K562 (cell line): Measurements from ENCODE around the gene RHBDL3.

Experiments used
- BRCA1 ChIP-seq, 2 experiments: fragments of 450-650 bp in 1 of 2; sonication (generic) in 1 of 2; formaldehyde crosslinking in 1 of 2; IDR thresholded peaks; 2 replicates each; pipeline versions ENCODE4 v1.5.0 to v1.6.1; 2017 to 2020; ENCODE audit warnings: mild to moderate bottlenecking in 1 of 2, missing genetic modification reagents in 1 of 2
- POLR2A ChIP-seq: fragments of 450-650 bp; conservative IDR thresholded peaks from 2 replicates; pipeline ENCODE4 v1.6.1; 2016
- PRDM10 ChIP-seq: fragments of 450-650 bp; IDR thresholded peaks from 2 replicates; pipeline ENCODE4 v1.6.1; 2018; ENCODE audit not compliant: partially characterized antibody
- SMAD1 ChIP-seq: fragments of 150-350 bp; IDR thresholded peaks from 2 replicates; pipeline ENCODE4 v1.6.1; 2014; ENCODE audit warnings: low read length, low read depth; ENCODE audit not compliant: partially characterized antibody
- SRF ChIP-seq, 2 experiments: fragments of 250-450, 450-650 bp in 1 of 2; sonication (Bioruptor Pico) in 1 of 2; sonication (generic) in 1 of 2; formaldehyde crosslinking; IDR thresholded peaks; 2 replicates each; pipeline versions ENCODE4 v1.5.0 to v1.5.1; 2020 to 2022; ENCODE audit warnings: mild to moderate bottlenecking in 1 of 2, missing genetic modification reagents in 1 of 2
- STAT5B ChIP-seq: fragments of 250-450 bp; sonication (Bioruptor Pico); IDR thresholded peaks from 2 replicates; pipeline ENCODE4 v1.8.0; 2021; ENCODE audit warnings: mild to moderate bottlenecking, inconsistent platforms
- TAF1 ChIP-seq: IDR thresholded peaks from 2 replicates; pipeline ENCODE4 v1.6.1; 2011; ENCODE audit warnings: mild to moderate bottlenecking, low read length, moderate library complexity; ENCODE audit not compliant: insufficient read depth, control insufficient read depth, severe bottlenecking; ENCODE audit errors: extremely low read depth
- TCF7 ChIP-seq: sonication (generic); IDR thresholded peaks from 2 replicates; pipeline ENCODE4 v1.6.1; 2016; ENCODE audit warnings: antibody characterized with exemption, borderline replicate concordance
- TF ChIP-seq, protein P1 (sequence below): IDR thresholded peaks from 2 replicates; pipeline ENCODE4 v1.6.1; 2012; ENCODE audit warnings: low read depth, low read length, improper control_type of control experiment, borderline replicate concordance
- TF ChIP-seq, protein P2 (sequence below): sonication (generic); formaldehyde crosslinking; IDR thresholded peaks from 2 replicates; pipeline ENCODE4 v1.8.0; 2022; ENCODE audit warnings: mild to moderate bottlenecking, low read depth, missing genetic modification reagents
- TF ChIP-seq, protein P3 (sequence below), 3 experiments: IDR thresholded peaks in 2 of 3; conservative IDR thresholded peaks in 1 of 3; 2 replicates each; pipeline ENCODE4 v1.5.1; 2011 to 2012; ENCODE audit warnings: low read length in 3 of 3, mild to moderate bottlenecking in 3 of 3, control low read depth in 2 of 3, improper control_type of control experiment in 1 of 3, inconsistent platforms in 1 of 3, low read depth in 1 of 3, mixed read lengths in 1 of 3, moderate library complexity in 1 of 3; ENCODE audit not compliant: insufficient read depth in 2 of 3
- TF ChIP-seq, protein P4 (sequence below): IDR thresholded peaks from 2 replicates; pipeline ENCODE4 v1.6.1; 2016; ENCODE audit warnings: missing genetic modification characterization, missing compliant biosample characterization

DNA sequence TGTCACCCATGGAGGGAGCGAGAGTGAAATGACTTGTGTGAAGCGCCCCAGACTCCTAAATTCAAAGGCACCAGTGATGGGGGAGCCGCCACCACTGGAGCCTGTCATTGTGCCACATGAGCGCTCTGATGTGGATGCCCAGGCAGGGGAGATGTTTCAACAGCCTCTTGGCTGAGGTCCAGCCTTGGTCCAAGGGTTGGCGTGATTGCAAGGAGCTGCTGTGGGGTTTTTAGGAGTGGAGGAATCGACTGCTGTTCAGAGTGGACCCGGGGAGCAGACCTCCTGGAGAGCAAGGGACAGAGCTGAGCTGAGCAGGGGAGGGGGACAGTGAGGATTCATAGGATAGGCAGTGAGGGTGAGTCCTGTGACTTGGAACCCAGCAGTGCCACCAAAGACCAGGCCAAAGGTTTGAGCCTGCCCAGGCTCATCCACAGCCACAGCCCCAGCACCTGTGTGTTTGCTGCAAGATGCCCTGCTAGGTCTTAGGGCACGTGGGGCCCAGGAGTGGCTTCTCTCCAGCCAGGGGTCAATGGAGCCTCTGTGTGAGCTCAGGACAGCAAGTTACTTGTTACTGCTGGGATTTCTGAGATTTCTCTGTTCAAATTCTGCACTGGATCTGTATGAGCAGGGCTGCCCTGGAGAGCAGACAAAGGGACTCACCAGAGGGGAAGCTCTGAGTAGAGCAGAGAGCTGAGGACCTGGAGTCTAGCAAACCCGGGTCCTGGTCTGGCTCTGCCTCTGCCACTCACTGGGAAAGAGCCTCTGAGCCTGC, 20.3 kb downstream of the RHBDL3 start:
- TF ChIP-seq TCF7, result no peak
- no peak for TF ChIP-seq TAF1
- TF ChIP-seq, protein P1, sequence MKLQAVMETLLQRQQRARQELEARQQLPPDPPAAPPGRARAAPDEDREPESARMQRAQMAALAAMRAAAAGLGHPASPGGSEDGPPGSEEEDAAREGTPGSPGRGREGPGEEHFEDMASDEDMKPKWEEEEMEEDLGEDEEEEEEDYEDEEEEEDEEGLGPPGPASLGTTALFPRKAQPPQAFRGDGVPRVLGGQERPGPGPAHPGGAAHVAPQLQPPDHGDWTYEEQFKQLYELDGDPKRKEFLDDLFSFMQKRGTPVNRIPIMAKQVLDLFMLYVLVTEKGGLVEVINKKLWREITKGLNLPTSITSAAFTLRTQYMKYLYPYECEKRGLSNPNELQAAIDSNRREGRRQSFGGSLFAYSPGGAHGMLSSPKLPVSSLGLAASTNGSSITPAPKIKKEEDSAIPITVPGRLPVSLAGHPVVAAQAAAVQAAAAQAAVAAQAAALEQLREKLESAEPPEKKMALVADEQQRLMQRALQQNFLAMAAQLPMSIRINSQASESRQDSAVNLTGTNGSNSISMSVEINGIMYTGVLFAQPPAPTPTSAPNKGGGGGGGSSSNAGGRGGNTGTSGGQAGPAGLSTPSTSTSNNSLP, result no peak
- TF ChIP-seq, protein P2, sequence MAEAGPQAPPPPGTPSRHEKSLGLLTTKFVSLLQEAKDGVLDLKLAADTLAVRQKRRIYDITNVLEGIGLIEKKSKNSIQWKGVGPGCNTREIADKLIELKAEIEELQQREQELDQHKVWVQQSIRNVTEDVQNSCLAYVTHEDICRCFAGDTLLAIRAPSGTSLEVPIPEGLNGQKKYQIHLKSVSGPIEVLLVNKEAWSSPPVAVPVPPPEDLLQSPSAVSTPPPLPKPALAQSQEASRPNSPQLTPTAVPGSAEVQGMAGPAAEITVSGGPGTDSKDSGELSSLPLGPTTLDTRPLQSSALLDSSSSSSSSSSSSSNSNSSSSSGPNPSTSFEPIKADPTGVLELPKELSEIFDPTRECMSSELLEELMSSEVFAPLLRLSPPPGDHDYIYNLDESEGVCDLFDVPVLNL (CRISPR knock-in tag), result no peak
- no peak for TF ChIP-seq BRCA1 (IDR thresholded peaks at IDR 0.05)
- TF ChIP-seq BRCA1 (CRISPR knock-in tag; IDR thresholded peaks at IDR 0.05), result no peak
- TF ChIP-seq PRDM10, result no peak
- TF ChIP-seq, protein P3, sequence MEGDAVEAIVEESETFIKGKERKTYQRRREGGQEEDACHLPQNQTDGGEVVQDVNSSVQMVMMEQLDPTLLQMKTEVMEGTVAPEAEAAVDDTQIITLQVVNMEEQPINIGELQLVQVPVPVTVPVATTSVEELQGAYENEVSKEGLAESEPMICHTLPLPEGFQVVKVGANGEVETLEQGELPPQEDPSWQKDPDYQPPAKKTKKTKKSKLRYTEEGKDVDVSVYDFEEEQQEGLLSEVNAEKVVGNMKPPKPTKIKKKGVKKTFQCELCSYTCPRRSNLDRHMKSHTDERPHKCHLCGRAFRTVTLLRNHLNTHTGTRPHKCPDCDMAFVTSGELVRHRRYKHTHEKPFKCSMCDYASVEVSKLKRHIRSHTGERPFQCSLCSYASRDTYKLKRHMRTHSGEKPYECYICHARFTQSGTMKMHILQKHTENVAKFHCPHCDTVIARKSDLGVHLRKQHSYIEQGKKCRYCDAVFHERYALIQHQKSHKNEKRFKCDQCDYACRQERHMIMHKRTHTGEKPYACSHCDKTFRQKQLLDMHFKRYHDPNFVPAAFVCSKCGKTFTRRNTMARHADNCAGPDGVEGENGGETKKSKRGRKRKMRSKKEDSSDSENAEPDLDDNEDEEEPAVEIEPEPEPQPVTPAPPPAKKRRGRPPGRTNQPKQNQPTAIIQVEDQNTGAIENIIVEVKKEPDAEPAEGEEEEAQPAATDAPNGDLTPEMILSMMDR (IDR thresholded peaks at IDR 0.05 in 2 of 3, conservative IDR thresholded peaks at IDR 0.05 in 1 of 3; ENCODE audit: insufficient read depth in 2 of 3, low read depth in 1 of 3, low read length in 3 of 3), result no peak
- TF ChIP-seq, protein P4, sequence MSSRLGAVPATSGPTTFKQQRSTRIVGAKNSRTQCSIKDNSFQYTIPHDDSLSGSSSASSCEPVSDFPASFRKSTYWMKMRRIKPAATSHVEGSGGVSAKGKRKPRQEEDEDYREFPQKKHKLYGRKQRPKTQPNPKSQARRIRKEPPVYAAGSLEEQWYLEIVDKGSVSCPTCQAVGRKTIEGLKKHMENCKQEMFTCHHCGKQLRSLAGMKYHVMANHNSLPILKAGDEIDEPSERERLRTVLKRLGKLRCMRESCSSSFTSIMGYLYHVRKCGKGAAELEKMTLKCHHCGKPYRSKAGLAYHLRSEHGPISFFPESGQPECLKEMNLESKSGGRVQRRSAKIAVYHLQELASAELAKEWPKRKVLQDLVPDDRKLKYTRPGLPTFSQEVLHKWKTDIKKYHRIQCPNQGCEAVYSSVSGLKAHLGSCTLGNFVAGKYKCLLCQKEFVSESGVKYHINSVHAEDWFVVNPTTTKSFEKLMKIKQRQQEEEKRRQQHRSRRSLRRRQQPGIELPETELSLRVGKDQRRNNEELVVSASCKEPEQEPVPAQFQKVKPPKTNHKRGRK, result no peak
- no peak for TF ChIP-seq STAT5B (CRISPR knock-in tag)
- TF ChIP-seq SRF (CRISPR knock-in tag; IDR thresholded peaks at IDR 0.05), result no peak
- no peak for TF ChIP-seq SMAD1
- TF ChIP-seq POLR2A, result no peak
